ENCODE measurements around the gene AUTS2.

Gene AUTS2

GRCh38 chr7:70352906-70353305 is 754.6 kb downstream of the AUTS2 start:
- ChIA-PET POLR2A (no interaction called here), CTCF (no interaction called here)
- H3K9me3 ChIP-seq (ENCODE audit: control insufficient read depth, insufficient read depth, low read depth, low read length): no peaks in the 10 kb centered on the region
- H3K4me1 ChIP-seq (ENCODE audit: control insufficient read depth, insufficient read depth, low read length): peaks cover 24% of the 10 kb centered on the region
- H3K4me3 ChIP-seq (ENCODE audit: low read depth, low read length): no peak overlapping the region
- H3K36me3 ChIP-seq (ENCODE audit: control insufficient read depth in 2 of 2, insufficient read depth in 1 of 2, low read length in 2 of 2): no peaks in the 10 kb centered on the region
- no peak for TF ChIP-seq PBX3 (CRISPR knock-in tag; IDR thresholded peaks at IDR 0.05)
- no peak for TF ChIP-seq BCL11A (tag by site-specific recombination; IDR thresholded peaks at IDR 0.05; ENCODE audit: low read depth)
- TF ChIP-seq ZNF596 (tag by site-specific recombination; IDR thresholded peaks at IDR 0.05): no peak
- no peak for TF ChIP-seq ZNF423 (tag by site-specific recombination; IDR thresholded peaks at IDR 0.05)
- TF ChIP-seq ZNF391 (tag by site-specific recombination; IDR thresholded peaks at IDR 0.05; ENCODE audit: borderline replicate concordance, low read depth): no peak
- TF ChIP-seq ZNF324 (tag by site-specific recombination; IDR thresholded peaks at IDR 0.05): no peak
- no peak for TF ChIP-seq INSM2 (tag by site-specific recombination; IDR thresholded peaks at IDR 0.05)
- TF ChIP-seq FEZF1 (tag by site-specific recombination; IDR thresholded peaks at IDR 0.05): no peak
- TF ChIP-seq ZNF549 (tag by site-specific recombination; IDR thresholded peaks at IDR 0.05): no peak
- TF ChIP-seq SP3 (tag by site-specific recombination; IDR thresholded peaks at IDR 0.05): no peak
- TF ChIP-seq ZNF610 (tag by site-specific recombination; IDR thresholded peaks at IDR 0.05; ENCODE audit: borderline replicate concordance): no peak
- TF ChIP-seq PRDM6 (tag by site-specific recombination; IDR thresholded peaks at IDR 0.05): no peak
- TF ChIP-seq EGR2 (tag by site-specific recombination; IDR thresholded peaks at IDR 0.05; ENCODE audit: low read depth): no peak
- no peak for TF ChIP-seq YY1 (tag by site-specific recombination; IDR thresholded peaks at IDR 0.05)
- no peak for TF ChIP-seq GFI1B (tag by site-specific recombination; IDR thresholded peaks at IDR 0.05)
- TF ChIP-seq SCRT2 (tag by site-specific recombination; IDR thresholded peaks at IDR 0.05): no peak
- H3K27ac ChIP-seq (ENCODE audit: extremely low read depth, low read depth, low read length): no peak overlapping the region

- ChIA-PET POLR2A (no interaction called here), CTCF (no interaction called here)
- H3K36me3 ChIP-seq (ENCODE audit: control insufficient read depth in 2 of 2, insufficient read depth in 1 of 2, low read length in 2 of 2): no peaks in the 10 kb centered on the region
- peaks cover 24% of the 10 kb centered on the region for H3K4me1 ChIP-seq (ENCODE audit: control insufficient read depth, insufficient read depth, low read length)
- H3K9me3 ChIP-seq (ENCODE audit: control insufficient read depth, insufficient read depth, low read depth, low read length): no peaks in the 10 kb centered on the region
- no peak overlapping the region for H3K27ac ChIP-seq (ENCODE audit: extremely low read depth, low read depth, low read length)
- no peak overlapping the region for H3K4me3 ChIP-seq (ENCODE audit: low read depth, low read length)
- TF ChIP-seq TRIM28 (IDR thresholded peaks at IDR 0.05; ENCODE audit: borderline replicate concordance, low read length): no peak
- TF ChIP-seq ZFP37 (tag by site-specific recombination; IDR thresholded peaks at IDR 0.05): no peak
- no peak for TF ChIP-seq ZSCAN23 (tag by site-specific recombination; IDR thresholded peaks at IDR 0.05)
- TF ChIP-seq ZNF148 (tag by site-specific recombination; IDR thresholded peaks at IDR 0.05; ENCODE audit: borderline replicate concordance): no peak
- no peak for TF ChIP-seq ZNF114 (tag by site-specific recombination; IDR thresholded peaks at IDR 0.05)
- TF ChIP-seq ZNF639 (tag by site-specific recombination; IDR thresholded peaks at IDR 0.05): no peak
- TF ChIP-seq ZNF585B (tag by site-specific recombination; IDR thresholded peaks at IDR 0.05): no peak
- TF ChIP-seq ZBTB21 (tag by site-specific recombination; IDR thresholded peaks at IDR 0.05): no peak
- TF ChIP-seq MZF1 (tag by site-specific recombination; IDR thresholded peaks at IDR 0.05; ENCODE audit: borderline replicate concordance): no peak
- TF ChIP-seq OVOL3 (tag by site-specific recombination; IDR thresholded peaks at IDR 0.05): no peak
- no peak for TF ChIP-seq RBAK (tag by site-specific recombination; IDR thresholded peaks at IDR 0.05)
- no peak for TF ChIP-seq KLF17 (tag by site-specific recombination; IDR thresholded peaks at IDR 0.05)
These were observed 755.2 kb downstream of the AUTS2 start for GRCh38 chr7:70353330-70353945.
